Activated naive CD4-positive, alpha-beta T cell treated with anti-CD3 and anti-CD28 coated beads, Interleukin-2, amount 10 ng/mL, durations not matched to agents 7 days and 5 days (primary cell): ENCODE results near the gene CLSTN1.
"Not testable (repeated sequence)": the region's sequence is repeated elsewhere in the genome, so short reads cannot be mapped to it uniquely, and the experiment has no call there.

Experiments
- CTCF ChIA-PET: fragments of 350-600 bp; sonication (Branson Sonifier 250); formaldehyde crosslinking; loops from one replicate; lab custom pipeline; 2021; ENCODE audit warnings: antibody characterized with exemption; lab: Charles Lee
- DNase-seq: peaks from one replicate; pipeline ENCODE4 v3.0.0-alpha.2; 2020
- H3K27ac Mint-ChIP-seq: one replicate; pipeline ENCODE4 v1.8.0; 2021; ENCODE audit warnings: mild to moderate bottlenecking, moderate library complexity, mixed read lengths
- H3K27me3 Mint-ChIP-seq: one replicate; pipeline ENCODE4 v1.8.0; 2021; ENCODE audit warnings: mild to moderate bottlenecking, mixed read lengths
- H3K36me3 Mint-ChIP-seq: one replicate; pipeline ENCODE4 v1.8.0; 2021; ENCODE audit warnings: mixed read lengths
- H3K4me1 Mint-ChIP-seq: one replicate; pipeline ENCODE4 v1.8.0; 2021; ENCODE audit warnings: mixed read lengths
- H3K4me3 Mint-ChIP-seq: one replicate; pipeline ENCODE4 v1.8.0; 2021; ENCODE audit warnings: mild to moderate bottlenecking, moderate library complexity, mixed read lengths
- H3K9me3 Mint-ChIP-seq: one replicate; pipeline ENCODE4 v1.8.0; 2021; ENCODE audit warnings: mixed read lengths

Gene CLSTN1

DNA sequence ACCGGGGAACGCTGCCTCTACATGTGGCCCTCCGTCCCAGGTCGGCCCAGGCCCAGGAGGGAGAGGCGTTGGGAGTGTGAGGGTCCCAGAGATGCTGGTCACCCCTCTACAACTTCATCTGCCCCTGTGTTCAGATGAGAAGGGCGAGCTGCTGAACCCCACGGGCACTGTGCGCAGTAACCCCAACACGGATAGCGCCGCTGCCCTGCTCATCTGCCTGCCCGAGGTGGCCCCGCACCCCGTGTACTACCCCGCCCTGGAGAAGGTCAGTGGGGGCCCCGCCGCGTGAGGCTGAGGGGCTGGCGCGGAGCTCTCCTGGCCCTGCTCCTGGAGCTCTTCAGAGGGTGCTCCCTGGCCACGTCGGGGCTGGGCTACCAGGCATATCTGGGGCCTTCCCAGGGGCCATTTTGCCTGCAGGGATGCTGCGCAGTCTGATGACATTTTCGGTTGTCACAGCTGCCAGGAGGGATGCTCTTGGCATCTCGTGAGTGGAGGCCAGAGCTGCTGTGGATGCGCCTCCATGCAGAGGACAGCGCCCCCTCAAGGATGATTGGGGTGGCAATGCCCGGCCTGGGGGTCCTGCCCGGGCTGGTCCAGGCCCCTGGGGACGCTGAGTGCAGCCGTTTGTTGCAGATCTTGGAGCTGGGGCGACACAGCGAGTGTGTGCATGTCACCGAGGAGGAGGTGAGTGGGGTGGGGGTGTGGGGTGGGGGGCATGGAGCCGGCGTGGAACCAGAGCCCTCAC, 103.6 kb downstream of the CLSTN1 start:
- CTCF ChIA-PET, result interaction anchor here (0.9 to 2.4 kb wide), 12 partner anchors 8 to 142 kb away, joined by 3 to 17 read pairs (median 3); no protein-coding TSS in a partner anchor
- H3K4me3 Mint-ChIP-seq, result no peak overlapping the region
- H3K36me3 Mint-ChIP-seq, result peaks cover 85% of the 10 kb centered on the region
- H3K4me1 Mint-ChIP-seq, result peaks cover 83% of the 10 kb centered on the region
- peak overlapping the region; percentile 95 for H3K27ac Mint-ChIP-seq
- no peak for DNase-seq
- H3K9me3 Mint-ChIP-seq, result no peaks in the 10 kb centered on the region
- peaks cover 6% of the 10 kb centered on the region for H3K27me3 Mint-ChIP-seq

DNA sequence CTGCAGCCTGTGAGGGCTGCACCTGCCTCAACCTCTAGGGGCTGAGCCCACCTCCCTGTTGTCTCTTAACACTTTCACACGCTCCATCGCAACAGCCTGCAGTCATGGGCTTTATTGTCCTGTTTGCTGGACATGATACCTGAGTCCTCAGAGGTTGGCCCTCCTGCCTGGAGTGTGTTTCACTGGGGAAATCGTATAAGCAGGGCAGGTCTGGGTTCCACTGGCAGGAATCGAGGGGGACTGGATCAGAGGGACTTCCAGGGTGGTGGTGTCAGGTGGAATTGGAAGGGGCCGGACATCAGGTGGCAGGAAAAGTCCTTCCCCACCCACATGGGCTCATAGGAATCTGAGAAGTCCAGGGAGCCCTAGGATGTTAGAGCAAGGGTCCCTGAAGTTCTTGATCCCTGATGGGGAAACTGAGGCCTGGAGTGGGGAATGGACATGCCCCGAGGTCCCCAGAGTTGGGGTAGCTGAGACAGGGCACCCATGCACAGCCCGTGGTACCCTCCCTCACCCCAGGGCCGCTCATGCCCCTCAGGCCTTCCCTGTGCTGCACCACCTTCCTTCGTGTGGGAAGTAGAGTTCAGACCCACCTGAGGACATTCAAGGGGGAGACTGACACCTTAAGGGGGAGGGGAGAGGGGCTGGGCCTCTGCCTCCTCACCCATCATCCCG, 105.6 kb downstream of the CLSTN1 start:
- CTCF ChIA-PET, result interaction anchor here (1.1 to 3.3 kb wide), 6 partner anchors 9 to 90 kb away, joined by 3 to 36 read pairs (median 6); partner anchors contain the start of gene PIK3CD
- H3K4me1 Mint-ChIP-seq, result peaks cover 82% of the 10 kb centered on the region
- H3K36me3 Mint-ChIP-seq, result peaks cover 78% of the 10 kb centered on the region
- H3K27ac Mint-ChIP-seq, result peak overlapping the region; percentile 95
- peak overlapping the region; percentile 98 for H3K4me3 Mint-ChIP-seq
- H3K9me3 Mint-ChIP-seq, result no peaks in the 10 kb centered on the region
- H3K27me3 Mint-ChIP-seq, result peaks cover 6% of the 10 kb centered on the region
- no peak for DNase-seq

DNA sequence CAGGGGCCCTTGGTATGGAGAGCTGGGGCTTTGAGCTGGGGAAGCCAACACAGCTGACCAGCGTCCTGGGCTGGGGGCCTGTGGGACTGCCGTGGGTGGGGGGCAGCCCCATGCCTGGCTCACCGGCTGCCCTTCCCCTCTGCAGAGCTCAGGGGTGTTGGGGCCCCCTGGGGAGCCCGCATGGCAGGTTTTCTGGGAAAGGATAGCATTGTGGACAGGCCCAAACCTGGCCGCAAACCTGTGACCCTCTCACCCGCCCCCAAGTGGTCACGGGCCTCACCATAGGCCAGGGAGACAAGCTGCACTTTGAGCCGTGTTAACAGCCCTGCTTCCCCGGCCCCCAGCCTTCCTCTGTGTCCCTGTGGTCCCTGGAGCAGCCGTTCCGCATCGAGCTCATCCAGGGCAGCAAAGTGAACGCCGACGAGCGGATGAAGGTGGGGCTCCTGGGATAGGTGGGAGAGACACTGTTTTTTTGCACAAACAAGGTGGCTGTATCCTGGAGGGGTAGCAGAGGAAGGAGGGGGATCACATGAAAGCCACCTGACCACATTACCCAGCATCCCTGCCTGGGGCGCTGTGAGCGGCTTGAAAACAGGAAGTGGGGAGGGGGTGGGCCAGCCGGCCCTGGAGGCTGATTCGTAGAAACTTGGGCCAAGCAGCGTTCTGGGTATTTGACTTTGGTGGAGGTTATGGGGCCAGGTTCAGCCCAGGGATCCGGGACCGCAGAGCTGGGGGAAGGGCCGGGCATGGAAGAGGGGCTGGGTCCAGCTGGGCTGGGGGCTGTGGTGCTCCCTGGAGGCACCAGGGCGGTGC, 106.4 kb downstream of the CLSTN1 start:
- CTCF ChIA-PET, result interaction anchor here (1.1 to 3.3 kb wide), 7 partner anchors 8 to 89 kb away, joined by 3 to 36 read pairs (median 6); partner anchors contain the start of gene PIK3CD
- DNase-seq, result peak; percentile 97
- Mint-ChIP-seq H3K4me1 (peaks cover 84% of the 10 kb centered on the region), H3K4me3 (peak overlapping the region; percentile 98), H3K27ac (peak overlapping the region; percentile 95), H3K9me3 (no peaks in the 10 kb centered on the region), H3K36me3 (peaks cover 72% of the 10 kb centered on the region), H3K27me3 (peaks cover 6% of the 10 kb centered on the region)

DNA sequence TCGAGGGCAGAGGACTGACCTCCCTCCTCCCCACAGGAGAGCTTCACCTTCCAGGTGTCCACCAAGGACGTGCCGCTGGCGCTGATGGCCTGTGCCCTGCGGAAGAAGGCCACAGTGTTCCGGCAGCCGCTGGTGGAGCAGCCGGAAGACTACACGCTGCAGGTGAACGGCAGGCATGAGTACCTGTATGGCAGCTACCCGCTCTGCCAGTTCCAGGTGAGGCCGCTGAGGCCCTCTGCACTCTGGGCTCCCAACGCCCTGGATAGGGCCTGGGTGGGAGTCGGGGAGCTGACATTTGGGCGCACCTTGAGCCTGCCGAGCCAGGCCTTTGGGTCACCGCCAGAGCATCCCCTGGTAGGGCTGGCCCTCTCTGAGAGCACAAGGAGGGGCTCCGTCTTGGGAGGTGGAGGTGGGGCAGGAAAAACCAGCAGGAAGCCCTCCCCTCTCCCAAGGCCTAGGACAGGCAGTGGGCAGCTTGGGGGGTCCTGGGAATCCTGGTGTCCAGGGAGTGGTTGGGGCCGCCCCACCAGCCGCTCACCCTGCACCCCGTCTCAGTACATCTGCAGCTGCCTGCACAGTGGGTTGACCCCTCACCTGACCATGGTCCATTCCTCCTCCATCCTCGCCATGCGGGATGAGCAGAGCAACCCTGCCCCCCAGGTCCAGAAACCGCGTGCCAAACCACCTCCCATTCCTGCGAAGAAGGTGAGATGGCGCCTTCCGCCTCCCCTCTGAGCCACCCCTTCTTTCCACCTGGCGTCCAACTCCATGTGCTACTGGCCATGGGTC, 107.2 kb downstream of the CLSTN1 start:
- H3K36me3 Mint-ChIP-seq, result peaks cover 70% of the 10 kb centered on the region
- H3K9me3 Mint-ChIP-seq, result no peaks in the 10 kb centered on the region
- peak overlapping the region; percentile 95 for H3K27ac Mint-ChIP-seq
- H3K27me3 Mint-ChIP-seq, result peaks cover 6% of the 10 kb centered on the region
- peak; percentile 53 for DNase-seq
- CTCF ChIA-PET, result interaction anchor here (0.7 to 3.3 kb wide), 11 partner anchors 9 to 151 kb away, joined by 3 to 36 read pairs (median 6); partner anchors contain the start of gene PIK3CD
- H3K4me1 Mint-ChIP-seq, result peaks cover 84% of the 10 kb centered on the region
- H3K4me3 Mint-ChIP-seq, result peak overlapping the region; percentile 98

DNA sequence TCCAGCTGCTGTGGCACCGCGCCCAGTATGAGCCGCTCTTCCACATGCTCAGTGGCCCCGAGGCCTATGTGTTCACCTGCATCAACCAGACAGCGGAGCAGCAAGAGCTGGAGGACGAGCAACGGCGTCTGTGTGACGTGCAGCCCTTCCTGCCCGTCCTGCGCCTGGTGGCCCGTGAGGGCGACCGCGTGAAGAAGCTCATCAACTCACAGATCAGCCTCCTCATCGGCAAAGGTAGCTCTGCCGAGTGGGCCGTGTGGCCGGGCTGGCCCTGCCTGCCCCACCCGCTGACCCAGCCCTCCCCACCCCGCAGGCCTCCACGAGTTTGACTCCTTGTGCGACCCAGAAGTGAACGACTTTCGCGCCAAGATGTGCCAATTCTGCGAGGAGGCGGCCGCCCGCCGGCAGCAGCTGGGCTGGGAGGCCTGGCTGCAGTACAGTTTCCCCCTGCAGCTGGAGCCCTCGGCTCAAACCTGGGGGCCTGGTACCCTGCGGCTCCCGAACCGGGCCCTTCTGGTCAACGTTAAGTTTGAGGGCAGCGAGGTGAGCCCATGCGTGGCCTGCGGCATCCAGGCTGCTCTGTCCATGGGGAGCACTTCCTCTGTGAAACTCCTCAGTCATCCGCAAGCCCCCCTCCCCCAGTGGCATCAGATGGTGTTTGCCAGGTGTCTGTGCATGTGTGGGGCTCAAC, 108.1 kb downstream of the CLSTN1 start:
- Mint-ChIP-seq H3K9me3 (no peaks in the 10 kb centered on the region), H3K27me3 (peaks cover 6% of the 10 kb centered on the region), H3K4me3 (peak overlapping the region; percentile 98), H3K4me1 (peaks cover 83% of the 10 kb centered on the region), H3K27ac (peak overlapping the region; percentile 95), H3K36me3 (peaks cover 72% of the 10 kb centered on the region)
- peak; percentile 80 for DNase-seq
- CTCF ChIA-PET, result interaction anchor here (0.7 to 3.3 kb wide), 9 partner anchors 11 to 152 kb away, joined by 3 to 36 read pairs (median 3); no protein-coding TSS in a partner anchor

DNA sequence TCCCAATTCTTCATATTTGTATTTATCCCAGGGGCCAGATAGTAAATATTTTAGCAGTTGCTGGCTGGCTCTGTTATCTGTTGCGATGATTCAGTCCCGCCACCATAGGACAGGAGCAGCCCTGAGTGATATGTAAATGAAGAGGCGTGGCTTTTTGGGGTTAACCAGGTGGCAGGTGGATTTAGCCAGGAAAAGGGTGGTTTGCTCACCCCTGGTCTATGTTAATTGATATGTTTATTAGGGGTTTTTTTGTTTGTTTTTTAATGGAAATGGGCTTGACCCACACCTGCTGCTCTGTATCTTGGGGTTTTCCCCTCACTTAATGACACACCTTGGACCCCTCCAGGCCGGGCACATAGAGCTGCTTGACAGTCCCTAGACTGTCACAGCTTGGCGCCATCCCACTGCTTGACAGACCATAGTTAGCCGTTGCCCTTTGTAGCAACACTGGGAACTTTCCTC, 109.5 kb downstream of the CLSTN1 start:
- peak overlapping the region; percentile 98 for H3K4me3 Mint-ChIP-seq
- CTCF ChIA-PET, result no interaction called here
- peaks cover 75% of the 10 kb centered on the region for H3K4me1 Mint-ChIP-seq
- H3K27ac Mint-ChIP-seq, result peak overlapping the region; percentile 95
- peak; percentile 55 for DNase-seq
- peaks cover 6% of the 10 kb centered on the region for H3K27me3 Mint-ChIP-seq
- no peaks in the 10 kb centered on the region for H3K9me3 Mint-ChIP-seq
- H3K36me3 Mint-ChIP-seq, result peaks cover 68% of the 10 kb centered on the region

DNA sequence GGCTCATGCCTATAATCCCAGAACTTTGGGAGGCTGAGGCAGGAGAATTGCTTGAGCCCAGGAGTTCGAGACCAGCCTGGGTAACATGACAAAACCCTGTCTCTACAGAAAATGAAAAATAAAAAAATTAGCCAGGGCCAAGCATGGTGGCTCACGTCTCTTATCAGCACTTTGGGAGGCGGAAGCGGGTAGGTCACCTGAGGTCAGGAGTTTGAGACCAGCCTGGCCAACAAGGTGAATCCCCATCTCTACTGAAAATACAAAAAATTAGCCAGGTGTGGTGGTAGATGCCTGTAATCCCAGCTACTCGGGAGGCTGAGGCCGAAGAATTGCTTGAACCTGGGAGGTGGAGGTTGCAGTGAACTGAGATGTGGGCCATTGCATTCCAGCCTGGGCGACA, 111.0 kb downstream of the CLSTN1 start:
- H3K9me3 Mint-ChIP-seq, DNase-seq, H3K27me3 Mint-ChIP-seq: not testable (repeated sequence)
- Mint-ChIP-seq H3K27ac (peak overlapping the region; percentile 83), H3K4me3 (peak overlapping the region; percentile 10), H3K36me3 (peaks cover 60% of the 10 kb centered on the region), H3K4me1 (peaks cover 63% of the 10 kb centered on the region)
- CTCF ChIA-PET, result interaction anchor here (0.9 kb wide), 1 partner anchor 87 kb away, joined by 3 read pairs; no protein-coding TSS in a partner anchor

DNA sequence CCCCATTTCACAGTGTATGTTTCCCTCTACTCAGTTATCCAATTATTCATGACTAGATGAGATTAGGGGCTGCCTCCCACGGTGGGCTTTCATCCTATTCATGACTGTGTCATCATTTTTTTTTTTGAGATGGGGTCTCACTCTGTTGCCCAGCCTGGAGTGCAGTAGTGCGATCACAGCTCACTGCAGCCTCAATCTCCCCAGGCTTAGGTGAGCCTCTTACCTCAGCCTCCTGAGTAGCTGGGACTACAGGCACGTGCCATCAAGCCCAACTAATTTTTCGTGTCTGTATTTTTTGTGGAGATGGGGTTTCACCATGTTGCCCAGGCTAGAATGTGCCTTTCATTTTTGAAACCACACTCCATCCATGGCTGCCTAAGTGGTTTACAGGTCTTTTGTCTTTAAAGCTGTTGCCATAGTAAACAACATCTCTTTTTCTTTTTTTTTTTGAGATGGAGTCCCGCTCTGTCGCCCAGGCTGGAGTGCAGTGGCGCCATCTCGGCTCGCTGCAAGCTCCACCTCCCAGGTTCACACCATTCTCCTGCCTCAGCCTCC, 112.2 kb downstream of the CLSTN1 start:
- DNase-seq, result no peak
- CTCF ChIA-PET, result interaction anchor here (0.6 kb wide), 1 partner anchor 8 kb away, joined by 3 read pairs; no protein-coding TSS in a partner anchor
- no peaks in the 10 kb centered on the region for H3K27me3 Mint-ChIP-seq
- no peak overlapping the region for H3K4me3 Mint-ChIP-seq
- peaks cover 62% of the 10 kb centered on the region for H3K4me1 Mint-ChIP-seq
- H3K27ac Mint-ChIP-seq, result peak overlapping the region; percentile 74
- no peaks in the 10 kb centered on the region for H3K9me3 Mint-ChIP-seq
- H3K36me3 Mint-ChIP-seq, result peaks cover 54% of the 10 kb centered on the region

DNA sequence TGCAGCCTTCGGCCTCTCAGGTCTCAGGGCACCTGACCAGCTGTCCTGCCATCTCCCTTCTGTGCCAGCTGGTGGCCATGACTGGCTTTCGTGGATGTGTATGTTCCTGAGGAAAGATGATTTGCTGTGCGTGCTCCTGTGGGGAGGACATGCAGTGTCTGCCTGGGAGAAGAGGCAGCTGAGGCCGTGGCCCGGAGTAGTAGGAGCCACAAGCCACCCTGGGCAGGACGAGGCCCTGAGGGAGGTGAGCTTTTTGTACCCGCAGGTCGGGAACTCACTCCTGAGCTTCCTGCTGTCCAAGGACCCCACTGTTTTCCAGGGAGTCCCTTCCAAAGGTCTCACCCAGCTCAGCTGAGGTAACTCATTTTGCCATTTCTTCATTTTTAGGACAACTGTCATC, 113.7 kb downstream of the CLSTN1 start:
- Mint-ChIP-seq H3K9me3 (no peaks in the 10 kb centered on the region), H3K36me3 (peaks cover 50% of the 10 kb centered on the region), H3K4me1 (peaks cover 66% of the 10 kb centered on the region), H3K27me3 (no peaks in the 10 kb centered on the region), H3K27ac (peak overlapping the region; percentile 81), H3K4me3 (no peak overlapping the region)
- CTCF ChIA-PET, result interaction anchor here (1.4 kb wide), 1 partner anchor 10 kb away, joined by 3 read pairs; no protein-coding TSS in a partner anchor
- DNase-seq, result no peak

DNA sequence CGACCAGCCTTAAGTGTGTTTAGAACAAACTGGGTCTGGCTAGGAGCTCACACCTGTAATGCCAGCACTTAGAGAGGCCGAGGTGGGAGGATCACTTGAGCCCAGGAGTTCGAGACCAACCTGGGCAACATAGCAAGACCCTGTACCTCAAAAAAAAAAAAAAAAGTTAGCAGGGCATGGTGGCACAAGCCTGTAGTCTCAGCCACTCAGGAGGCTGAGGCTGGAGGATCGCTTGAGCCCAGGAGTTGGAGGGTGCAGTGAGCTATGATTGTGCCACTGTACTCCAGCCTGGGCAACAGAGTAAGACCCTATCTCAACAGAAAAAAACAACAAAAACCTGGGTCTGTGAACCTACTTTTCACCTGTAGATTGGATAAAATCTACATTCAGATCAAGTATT, 117.6 kb downstream of the CLSTN1 start:
- Mint-ChIP-seq H3K4me1 (peaks cover 65% of the 10 kb centered on the region), H3K4me3 (no peak overlapping the region), H3K27me3 (no peaks in the 10 kb centered on the region), H3K27ac (no peak overlapping the region), H3K9me3 (peaks cover 8% of the 10 kb centered on the region), H3K36me3 (peaks cover 61% of the 10 kb centered on the region)
- DNase-seq, result no peak
- CTCF ChIA-PET, result interaction anchor here (0.6 kb wide), 1 partner anchor 914 kb away, joined by 3 read pairs; no protein-coding TSS in a partner anchor

DNA sequence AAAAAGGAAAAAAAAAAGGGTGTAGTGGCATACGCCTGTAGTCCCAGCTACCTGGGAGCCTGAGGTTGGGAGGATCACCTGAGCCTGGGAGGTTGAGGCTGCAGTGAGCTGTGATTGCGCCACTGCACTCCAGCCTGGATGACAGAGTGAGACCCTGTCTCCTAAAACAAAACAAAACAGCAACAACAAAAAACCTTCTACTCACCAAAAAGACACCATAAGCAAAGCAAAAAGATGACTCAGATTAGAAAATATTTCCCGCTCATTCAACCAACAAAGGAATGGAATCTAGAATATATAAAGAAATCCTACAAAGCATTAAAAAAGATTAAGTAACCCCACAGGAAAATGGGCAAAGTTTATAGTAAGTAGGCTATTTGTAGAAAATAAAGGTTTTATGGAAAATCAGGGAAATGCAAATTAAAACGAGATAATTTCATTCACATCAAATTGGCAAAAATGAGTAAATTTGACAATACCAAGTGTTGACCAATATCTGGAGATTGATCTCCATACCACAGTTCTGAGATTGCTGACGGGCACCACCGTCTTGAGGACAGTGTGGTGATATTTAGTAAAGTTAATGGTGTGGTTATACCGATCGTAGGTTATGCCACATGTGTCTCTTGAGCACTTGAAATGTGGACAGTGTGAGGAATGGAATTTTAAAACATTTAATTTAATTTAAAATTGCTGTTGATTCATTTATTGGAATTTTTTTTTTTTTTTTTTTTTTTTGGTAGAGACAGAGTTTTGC, 118.2 kb downstream of the CLSTN1 start:
- peak overlapping the region; percentile 83 for H3K27ac Mint-ChIP-seq
- H3K4me3 Mint-ChIP-seq, result no peak overlapping the region
- peaks cover 67% of the 10 kb centered on the region for H3K4me1 Mint-ChIP-seq
- H3K27me3 Mint-ChIP-seq, result no peaks in the 10 kb centered on the region
- CTCF ChIA-PET, result no interaction called here
- peaks cover 62% of the 10 kb centered on the region for H3K36me3 Mint-ChIP-seq
- H3K9me3 Mint-ChIP-seq, result peaks cover 8% of the 10 kb centered on the region
- no peak for DNase-seq

DNA sequence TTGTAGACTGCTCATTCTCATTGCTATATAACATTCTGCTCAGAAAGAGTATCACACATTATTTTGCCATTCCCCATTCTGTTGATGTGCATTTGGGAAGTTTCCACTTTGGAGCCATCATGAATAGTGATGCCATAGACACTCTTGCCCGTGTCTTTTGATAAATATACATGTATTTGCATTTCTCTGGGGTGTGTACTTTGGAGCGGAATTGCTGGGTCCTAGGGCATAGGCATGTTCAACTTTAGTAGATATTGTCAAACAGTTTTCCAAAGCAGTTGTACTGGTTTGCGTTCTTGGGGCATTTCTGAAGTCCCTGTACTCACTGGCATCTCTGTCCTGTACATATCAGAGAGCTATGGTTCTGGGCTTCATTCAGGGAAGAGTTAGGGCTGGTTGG, 120.1 kb downstream of the CLSTN1 start:
- Mint-ChIP-seq H3K4me3 (peak overlapping the region; percentile 36), H3K36me3 (peaks cover 66% of the 10 kb centered on the region), H3K9me3 (peaks cover 8% of the 10 kb centered on the region), H3K27me3 (no peaks in the 10 kb centered on the region), H3K4me1 (peaks cover 69% of the 10 kb centered on the region), H3K27ac (peak overlapping the region; percentile 81)
- CTCF ChIA-PET, result interaction anchor here (0.7 to 1.7 kb wide), 5 partner anchors 8 to 77 kb away, joined by 3 to 6 read pairs (median 4); no protein-coding TSS in a partner anchor
- no peak for DNase-seq
